CD4-positive, alpha-beta T cell (primary cell): ENCODE data around the gene IQCM. TPM values are rescaled to one million over a fixed set of nuclear protein-coding genes. Genes with fewer than 3 reads are reported as not detected.

Experiments used
- ATAC-seq: fragments of 200-7000 bp; cut with Tn5 transposase; one replicate; pipeline ENCODE4 v1.10.0; 2022; ENCODE audit warnings: mild to moderate bottlenecking; ENCODE audit not compliant: poor library complexity
- CTCF ChIA-PET: fragments of 350-600 bp; sonication (Branson Sonifier 250); formaldehyde crosslinking; loops from one replicate; lab custom pipeline; 2021; ENCODE audit warnings: antibody characterized with exemption, inconsistent platforms; lab: Charles Lee
- POLR2A ChIA-PET: fragments of 350-600 bp; sonication (Branson Sonifier 250); formaldehyde crosslinking; loops from one replicate; lab custom pipeline; 2021; ENCODE audit warnings: antibody characterized with exemption, inconsistent platforms; lab: Charles Lee
- DNase-seq, 14 experiments: peaks; one replicate each; pipeline ENCODE4 v3.0.0-alpha.2; 2013 to 2020; ENCODE audit warnings: mixed read lengths in 2 of 14
- H3K27ac ChIP-seq, 2 donors: one replicate each; pipeline versions ENCODE4 v1.5.1 to v1.7.0; 2013; ENCODE audit warnings: low read length in 2 of 2, low read depth in 1 of 2, mild to moderate bottlenecking in 1 of 2
- H3K27me3 ChIP-seq, 2 experiments: 1 replicate in 1 of 2; 2 replicates in 1 of 2; pipeline versions ENCODE4 v1.6.1 to v1.7.0; 2013; ENCODE audit warnings: low read length in 2 of 2, control low read depth in 1 of 2, mild to moderate bottlenecking in 1 of 2, moderate library complexity in 1 of 2; ENCODE audit not compliant: insufficient read depth in 2 of 2, control insufficient read depth in 1 of 2
- H3K36me3 ChIP-seq: one replicate; pipeline ENCODE4 v1.6.1; 2013; ENCODE audit warnings: low read length, control low read depth; ENCODE audit not compliant: insufficient read depth
- H3K4me1 ChIP-seq: one replicate; pipeline ENCODE4 v1.6.1; 2013; ENCODE audit warnings: low read length, control low read depth; ENCODE audit not compliant: insufficient read depth
- H3K4me3 ChIP-seq: one replicate; pipeline ENCODE4 v1.5.1; 2013; ENCODE audit warnings: mild to moderate bottlenecking, low read length, moderate library complexity
- H3K9me3 ChIP-seq, 2 experiments: 1 replicate in 1 of 2; 2 replicates in 1 of 2; pipeline versions ENCODE4 v1.6.1 to v1.7.0; 2013; ENCODE audit warnings: low read length in 2 of 2, mild to moderate bottlenecking in 2 of 2, control low read depth in 1 of 2, moderate library complexity in 1 of 2; ENCODE audit not compliant: control insufficient read depth in 1 of 2, insufficient read depth in 1 of 2
- H3K27ac Mint-ChIP-seq: one replicate; pipeline ENCODE4 v1.8.0; 2020; ENCODE audit warnings: mixed read lengths
- H3K27me3 Mint-ChIP-seq: one replicate; pipeline ENCODE4 v1.8.0; 2021; ENCODE audit warnings: mixed read lengths
- H3K36me3 Mint-ChIP-seq: one replicate; pipeline ENCODE4 v1.8.0; 2021; ENCODE audit warnings: low read depth, mixed read lengths
- H3K4me1 Mint-ChIP-seq: one replicate; pipeline ENCODE4 v1.8.0; 2021; ENCODE audit warnings: low read depth, mixed read lengths
- H3K4me3 Mint-ChIP-seq: one replicate; pipeline ENCODE4 v1.8.0; 2020; ENCODE audit warnings: mild to moderate bottlenecking, mixed read lengths
- H3K9me3 Mint-ChIP-seq: one replicate; pipeline ENCODE4 v1.8.0; 2020; ENCODE audit warnings: mixed read lengths
- CTCF ChIP-seq: fragments of 200-600 bp; IDR thresholded peaks from one replicate; pipeline ENCODE4 v1.8.0; 2022; ENCODE audit warnings: antibody characterized with exemption, mild to moderate bottlenecking
- intact Hi-C, 2 experiments: fragments of 100-400 bp; cut with DNase I in 1 of 2; cut with micrococcal nuclease in 1 of 2; formaldehyde crosslinking; loops; one replicate each; pipeline versions ENCODE4 v1.15.1 to v1.9.0; 2023 to 2025; cut with DNase I, micrococcal nuclease
- total RNA-seq, 174 experiments: library from RNA in 2 of 174; stranded (reverse) in 2 of 174; gene quantifications; one replicate each; pipeline ENCODE4 v1.2.3 and lab custom pipeline; 2021 to 2026

Gene IQCM
- total RNA-seq, 2 experiments from 2014 or later = not detected

GRCh38 chr4:149711593-149712365, 103.9 kb downstream of the IQCM start:
- no peaks in the 10 kb centered on the region for H3K36me3 Mint-ChIP-seq
- TF ChIP-seq CTCF = no peak
- no peak overlapping the region for H3K4me3 Mint-ChIP-seq
- no peaks in the 10 kb centered on the region for H3K4me1 Mint-ChIP-seq
- intact Hi-C loops = no loop called here
- no peaks in the 10 kb centered on the region for H3K36me3 ChIP-seq
- H3K9me3 ChIP-seq = peaks cover 0 to 16% of the 10 kb centered on the region in 2 experiments
- no peak for ATAC-seq
- H3K9me3 Mint-ChIP-seq = peaks cover 2% of the 10 kb centered on the region
- H3K27ac ChIP-seq = no peak overlapping the region
- CTCF ChIA-PET = no interaction called here
- POLR2A ChIA-PET = no interaction called here
- H3K27me3 Mint-ChIP-seq = no peaks in the 10 kb centered on the region
- H3K4me1 ChIP-seq = no peaks in the 10 kb centered on the region
- H3K27me3 ChIP-seq = no peaks in the 10 kb centered on the region
- DNase-seq = no peak
- no peak overlapping the region for H3K27ac Mint-ChIP-seq
- no peak overlapping the region for H3K4me3 ChIP-seq

DNA sequence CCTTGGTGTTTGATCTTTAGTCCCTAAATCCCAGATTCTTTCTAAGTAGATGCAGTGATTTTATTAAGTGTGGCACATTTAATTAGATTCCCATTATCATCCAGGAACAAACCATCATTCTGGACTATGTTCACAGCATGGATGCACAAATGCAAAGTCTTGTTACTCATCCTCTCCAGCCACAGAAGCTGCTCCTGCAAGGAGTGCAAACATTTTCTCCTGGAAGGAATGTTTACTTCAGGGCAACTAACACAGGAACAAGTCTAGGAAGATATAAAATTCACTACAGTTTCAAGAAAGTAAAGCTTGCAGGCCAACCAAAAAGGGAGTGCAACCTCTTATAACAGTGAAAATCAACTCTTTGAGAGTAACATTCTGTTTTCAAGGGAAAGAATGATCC, 106.0 kb downstream of the IQCM start:
- TF ChIP-seq CTCF = no peak
- peaks cover 2% of the 10 kb centered on the region for H3K9me3 Mint-ChIP-seq
- no peaks in the 10 kb centered on the region for H3K4me1 Mint-ChIP-seq
- CTCF ChIA-PET = no interaction called here
- no peaks in the 10 kb centered on the region for H3K36me3 Mint-ChIP-seq
- H3K27ac Mint-ChIP-seq = no peak overlapping the region
- no peak overlapping the region for H3K4me3 ChIP-seq
- DNase-seq = no peak
- no peaks in the 10 kb centered on the region for H3K27me3 ChIP-seq
- H3K27me3 Mint-ChIP-seq = no peaks in the 10 kb centered on the region
- no peaks in the 10 kb centered on the region for H3K4me1 ChIP-seq
- no peaks in the 10 kb centered on the region for H3K9me3 ChIP-seq
- H3K27ac ChIP-seq = no peak overlapping the region
- no peaks in the 10 kb centered on the region for H3K36me3 ChIP-seq
- intact Hi-C loops = no loop called here
- no peak overlapping the region for H3K4me3 Mint-ChIP-seq
- POLR2A ChIA-PET = no interaction called here
- ATAC-seq = no peak

DNA sequence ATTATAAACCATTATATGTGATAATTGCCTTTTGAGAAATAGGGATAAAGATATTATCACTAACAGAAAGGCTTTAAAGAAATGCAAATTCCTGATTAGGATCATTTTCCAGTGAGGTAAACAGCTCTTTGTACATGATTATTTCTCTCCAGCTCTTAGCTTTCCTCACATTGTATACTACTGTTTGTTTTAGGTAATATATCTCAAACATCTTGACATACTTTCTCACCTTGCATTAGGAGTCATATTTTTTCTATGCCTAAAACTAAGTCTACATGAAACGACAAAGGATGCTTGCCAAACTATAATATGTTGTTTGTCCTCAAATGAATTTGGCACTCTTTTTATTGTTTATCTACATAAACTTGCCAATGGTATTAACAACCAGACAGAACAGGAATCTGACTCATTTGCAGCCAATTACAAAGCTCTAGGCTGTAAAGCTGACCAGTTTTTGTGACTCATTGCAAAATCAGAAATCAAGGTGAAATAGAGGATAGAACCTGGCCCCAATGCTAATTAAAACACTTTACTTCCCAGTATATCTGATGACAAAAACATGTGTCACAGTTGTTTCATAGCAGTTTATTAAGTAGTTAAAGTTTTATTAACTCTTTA, 107.0 kb downstream of the IQCM start:
- DNase-seq (no peak), ATAC-seq (no peak)
- Mint-ChIP-seq H3K36me3 (no peaks in the 10 kb centered on the region), H3K4me1 (no peaks in the 10 kb centered on the region), H3K9me3 (peaks cover 2% of the 10 kb centered on the region), H3K27ac (no peak overlapping the region), H3K27me3 (no peaks in the 10 kb centered on the region), H3K4me3 (no peak overlapping the region)
- H3K9me3 ChIP-seq = no peaks in the 10 kb centered on the region
- TF ChIP-seq CTCF = no peak
- H3K4me3 ChIP-seq = no peak overlapping the region
- no peaks in the 10 kb centered on the region for H3K27me3 ChIP-seq
- H3K36me3 ChIP-seq = no peaks in the 10 kb centered on the region
- H3K4me1 ChIP-seq = no peaks in the 10 kb centered on the region
- ChIA-PET POLR2A (no interaction called here), CTCF (no interaction called here)
- no peak overlapping the region for H3K27ac ChIP-seq
- intact Hi-C loops = no loop called here
